ENCODE measurements around the gene LSM3. TPM values are rescaled to one million over a fixed set of nuclear protein-coding genes. Genes with fewer than 3 reads are reported as not detected.

LSM3 gene
- total RNA-seq, 1 experiment from 2014 or later: 17.4 TPM

- DNase-seq (ENCODE audit: low read depth): peak; percentile 89
Observed at GRCh38 chr3:14143271-14144225, 35.1 kb upstream of the LSM3 start.

GRCh38 chr3:14144423-14145075 is 34.1 kb upstream of the LSM3 start:
- peak; percentile 97 for DNase-seq (ENCODE audit: low read depth)

GRCh38 chr3:14145236-14145635 is 33.4 kb upstream of the LSM3 start:
- no peak for DNase-seq (ENCODE audit: low read depth)

GRCh38 chr3:14145670-14146380 is 32.8 kb upstream of the LSM3 start:
- no peak for DNase-seq (ENCODE audit: low read depth)

- DNase-seq (ENCODE audit: low read depth): no peak
Observed at GRCh38 chr3:14146381-14147065, 32.1 kb upstream of the LSM3 start.

- DNase-seq (ENCODE audit: low read depth): no peak
Observed at GRCh38 chr3:14147066-14147435, 31.6 kb upstream of the LSM3 start.

- no peak for DNase-seq (ENCODE audit: low read depth)
Observed at GRCh38 chr3:14147617-14148016, 31.0 kb upstream of the LSM3 start.

- DNase-seq (ENCODE audit: low read depth): no peak
Observed at GRCh38 chr3:14148041-14148985, 30.3 kb upstream of the LSM3 start.

GRCh38 chr3:14150078-14150477 is 28.5 kb upstream of the LSM3 start:
- no peak for DNase-seq (ENCODE audit: low read depth)

- DNase-seq (ENCODE audit: low read depth): no peak
Observed at GRCh38 chr3:14150491-14151230, 28.0 kb upstream of the LSM3 start.

- DNase-seq (ENCODE audit: low read depth): no peak
Observed at GRCh38 chr3:14151471-14152083, 27.0 kb upstream of the LSM3 start.

GRCh38 chr3:14152233-14152962 is 26.2 kb upstream of the LSM3 start:
- no peak for DNase-seq (ENCODE audit: low read depth)

- no peak for DNase-seq (ENCODE audit: low read depth)
Observed at GRCh38 chr3:14152963-14153355, 25.7 kb upstream of the LSM3 start.

GRCh38 chr3:14153663-14154062 is 25.0 kb upstream of the LSM3 start:
- DNase-seq (ENCODE audit: low read depth): no peak

- no peak for DNase-seq (ENCODE audit: low read depth)
Observed at GRCh38 chr3:14154276-14154675, 24.3 kb upstream of the LSM3 start.

GRCh38 chr3:14154895-14155440 is 23.6 kb upstream of the LSM3 start:
- no peak for DNase-seq (ENCODE audit: low read depth)

- DNase-seq (ENCODE audit: low read depth): no peak
Observed at GRCh38 chr3:14156201-14156600, 22.4 kb upstream of the LSM3 start.
